ENCODE data around the gene ERGIC1. TPM values are rescaled to one million over a fixed set of nuclear protein-coding genes. Genes with fewer than 3 reads are reported as not detected.
A peak's percentile ranks its signal among the peaks of the same experiment; 100 is the strongest.
"Not testable (repeated sequence)": the region's sequence is repeated elsewhere in the genome, so short reads cannot be mapped to it uniquely, and the experiment has no call there.

ERGIC1 gene
- polyA plus RNA-seq, 1 donor = 89.6 TPM

DNA sequence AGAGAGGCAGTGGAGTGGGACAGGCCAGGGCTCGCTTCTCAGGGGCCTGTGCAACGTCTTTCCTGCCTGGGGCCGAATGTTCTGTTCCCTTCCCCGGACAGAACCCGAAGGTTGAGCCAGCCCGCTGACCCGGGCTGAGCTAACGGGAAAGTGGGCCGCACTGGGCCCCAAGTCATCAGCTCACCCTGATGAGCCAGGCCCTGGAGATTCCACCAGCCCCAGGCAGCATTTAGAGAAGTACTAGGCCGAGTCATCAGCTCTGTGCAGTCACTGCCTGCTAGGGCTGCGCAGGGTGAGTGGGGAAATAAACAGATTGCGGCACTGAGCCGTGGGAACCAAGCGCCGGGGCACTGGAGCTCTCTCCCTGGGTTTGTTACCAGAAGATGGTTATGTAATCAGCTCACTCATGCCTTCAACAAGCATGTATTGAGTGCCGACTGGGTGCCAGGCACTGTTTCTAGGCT lies 33.9 kb upstream of the ERGIC1 start:
- DNase-seq = no peak

GRCh38 chr5:172801179-172801671 lies 32.8 kb upstream of the ERGIC1 start:
- no peak for DNase-seq

DNA sequence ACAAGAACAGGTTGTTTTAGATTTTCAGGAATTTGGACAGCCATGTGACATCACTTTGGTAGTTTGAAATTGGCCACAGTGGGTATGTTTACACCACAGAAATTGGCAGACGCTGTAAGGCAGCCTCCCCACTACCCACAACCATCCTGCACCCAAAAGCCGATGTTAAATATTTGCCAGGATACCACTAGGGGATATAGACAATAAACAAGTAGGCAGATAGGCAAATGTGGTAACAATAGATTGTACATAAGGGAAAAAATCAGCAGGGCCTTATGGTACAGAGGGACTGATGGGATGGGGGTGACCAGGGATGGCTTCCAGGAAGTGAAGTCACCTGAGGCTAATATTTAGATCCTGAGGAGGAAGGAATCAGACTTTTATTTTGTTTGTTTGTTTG lies 31.9 kb upstream of the ERGIC1 start:
- no peak for DNase-seq

GRCh38 chr5:172802567-172803176 lies 31.4 kb upstream of the ERGIC1 start:
- no peak for DNase-seq

DNA sequence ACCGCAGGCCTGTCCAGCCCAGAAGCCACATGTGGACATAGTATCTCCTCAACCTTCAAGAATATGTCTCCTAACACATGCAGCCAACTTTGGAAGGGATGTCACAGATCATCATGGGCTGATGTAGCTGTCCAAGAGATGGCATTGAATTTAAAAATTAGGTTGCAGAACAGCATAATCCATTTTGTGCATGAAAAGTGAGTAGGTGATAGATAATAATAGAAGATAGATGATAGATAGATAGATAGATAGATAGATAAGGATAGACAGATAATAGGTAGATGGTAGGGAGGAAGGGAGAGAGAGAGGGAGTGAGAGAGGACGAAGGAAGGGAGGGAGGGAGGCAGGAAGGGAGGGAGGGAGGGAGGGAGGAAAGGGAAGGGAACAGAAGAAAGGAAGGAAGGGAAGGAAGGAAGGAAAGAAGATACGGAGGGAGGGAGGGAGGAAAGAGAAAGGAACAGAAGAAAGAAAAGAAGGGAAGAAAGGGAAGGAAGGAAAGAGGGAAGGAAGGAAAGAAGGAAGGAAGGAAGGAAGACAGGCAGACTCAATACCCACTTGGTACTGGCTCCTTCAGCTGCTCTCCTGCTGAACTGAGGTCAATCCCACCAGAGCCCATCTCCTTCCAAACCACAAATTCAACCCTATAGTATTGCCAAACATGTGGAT lies 28.9 kb upstream of the ERGIC1 start:
- DNase-seq = no peak

GRCh38 chr5:172805736-172806255 lies 28.3 kb upstream of the ERGIC1 start:
- DNase-seq = no peak

- DNase-seq = peak; percentile 79
Observed at GRCh38 chr5:172806897-172807672, 27.0 kb upstream of the ERGIC1 start.

- no peak for DNase-seq
Observed at GRCh38 chr5:172807766-172808311, 26.2 kb upstream of the ERGIC1 start.

DNA sequence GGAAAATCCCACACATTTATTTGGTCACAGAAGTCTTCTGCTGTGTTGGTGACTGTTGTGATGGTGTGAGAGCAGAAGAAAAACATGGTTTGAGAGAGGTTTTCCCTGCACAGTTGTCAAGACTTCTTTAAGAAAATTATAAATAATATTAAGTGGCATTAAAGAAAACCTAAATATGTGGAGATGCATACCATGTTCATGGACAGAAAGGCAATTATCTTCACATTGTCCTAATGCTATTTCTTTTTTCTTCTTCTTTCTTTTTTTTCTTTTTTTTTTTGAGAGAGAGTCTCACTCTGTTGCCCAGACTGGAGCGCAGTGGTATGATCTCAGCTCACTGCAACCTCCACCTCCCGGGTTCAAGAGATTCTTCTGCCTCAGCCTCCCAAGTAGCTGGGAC lies 24.3 kb upstream of the ERGIC1 start:
- DNase-seq = no peak

DNA sequence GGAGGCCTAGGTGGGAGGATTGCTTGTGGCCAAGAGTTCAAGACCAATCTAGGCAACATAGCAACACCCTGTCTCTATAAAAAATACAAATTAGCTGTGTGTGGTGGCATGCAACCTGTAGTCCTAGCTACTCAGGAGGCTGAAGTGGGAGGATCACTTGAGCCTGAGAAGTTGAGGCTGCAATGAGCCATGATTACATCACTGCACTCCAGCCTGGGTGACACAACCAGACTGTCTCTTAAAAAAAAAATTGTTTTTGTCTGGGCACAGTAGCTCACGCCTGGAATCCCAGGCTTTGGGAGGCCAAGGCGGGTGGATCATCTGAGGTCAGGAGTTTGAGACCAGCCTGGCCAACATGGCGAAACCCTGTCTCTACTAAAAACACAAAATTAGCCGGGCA lies 23.1 kb upstream of the ERGIC1 start:
- DNase-seq = not testable (repeated sequence)

DNA sequence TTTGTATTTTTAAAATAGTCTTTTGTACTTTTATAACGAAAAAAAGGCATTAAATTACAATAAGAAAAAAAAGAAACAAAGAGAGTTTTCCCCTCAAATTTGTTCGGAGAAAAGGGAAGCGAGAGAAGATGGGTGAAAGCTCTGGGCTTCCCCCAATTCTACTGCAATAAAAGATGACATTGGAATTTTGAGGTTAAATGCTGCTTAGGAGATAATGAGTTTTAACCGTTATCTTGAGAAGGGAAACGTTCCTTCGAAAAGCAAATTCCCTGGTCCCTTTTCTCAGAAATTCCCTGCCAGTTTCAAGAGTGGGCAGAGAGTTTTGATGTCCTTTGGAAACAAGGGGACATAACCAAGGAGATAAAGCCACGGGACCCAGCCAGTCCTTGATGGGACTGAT lies 18.4 kb upstream of the ERGIC1 start:
- DNase-seq = no peak

DNA sequence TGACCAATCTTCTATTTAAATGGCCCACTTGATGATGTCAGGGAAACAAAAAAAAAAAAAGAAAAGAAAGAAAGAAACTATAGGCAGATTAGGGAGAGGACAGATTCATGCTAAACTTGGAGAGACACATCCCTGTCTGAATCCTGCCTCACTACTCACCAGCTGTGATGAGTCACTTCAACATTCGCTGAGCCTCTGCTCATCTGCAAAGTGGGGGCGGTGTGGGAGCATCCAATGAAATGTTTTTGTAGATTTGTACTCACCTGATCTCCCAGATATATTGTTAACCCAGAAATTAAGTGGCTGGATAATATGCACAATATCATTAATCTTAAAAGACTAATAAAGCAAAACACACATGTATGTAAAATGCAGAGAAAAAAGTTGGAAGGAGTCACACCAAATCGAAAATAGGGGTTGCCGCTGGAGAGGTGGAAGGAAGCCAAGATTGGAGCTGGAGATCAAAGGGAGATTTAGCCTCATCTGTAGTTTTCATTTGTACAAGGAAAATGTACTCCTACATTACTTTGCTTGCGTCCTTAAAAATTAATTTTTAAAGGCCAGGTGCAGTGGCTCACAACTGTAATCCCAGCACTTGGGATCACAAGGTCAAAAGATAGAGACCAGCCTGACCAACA lies 17.0 kb upstream of the ERGIC1 start:
- DNase-seq = no peak

GRCh38 chr5:172817664-172818063 lies 16.4 kb upstream of the ERGIC1 start:
- no peak for DNase-seq

- DNase-seq = no peak
Observed at GRCh38 chr5:172818081-172818480, 16.0 kb upstream of the ERGIC1 start.

- DNase-seq = no peak
Observed at GRCh38 chr5:172819569-172819968, 14.5 kb upstream of the ERGIC1 start.

DNA sequence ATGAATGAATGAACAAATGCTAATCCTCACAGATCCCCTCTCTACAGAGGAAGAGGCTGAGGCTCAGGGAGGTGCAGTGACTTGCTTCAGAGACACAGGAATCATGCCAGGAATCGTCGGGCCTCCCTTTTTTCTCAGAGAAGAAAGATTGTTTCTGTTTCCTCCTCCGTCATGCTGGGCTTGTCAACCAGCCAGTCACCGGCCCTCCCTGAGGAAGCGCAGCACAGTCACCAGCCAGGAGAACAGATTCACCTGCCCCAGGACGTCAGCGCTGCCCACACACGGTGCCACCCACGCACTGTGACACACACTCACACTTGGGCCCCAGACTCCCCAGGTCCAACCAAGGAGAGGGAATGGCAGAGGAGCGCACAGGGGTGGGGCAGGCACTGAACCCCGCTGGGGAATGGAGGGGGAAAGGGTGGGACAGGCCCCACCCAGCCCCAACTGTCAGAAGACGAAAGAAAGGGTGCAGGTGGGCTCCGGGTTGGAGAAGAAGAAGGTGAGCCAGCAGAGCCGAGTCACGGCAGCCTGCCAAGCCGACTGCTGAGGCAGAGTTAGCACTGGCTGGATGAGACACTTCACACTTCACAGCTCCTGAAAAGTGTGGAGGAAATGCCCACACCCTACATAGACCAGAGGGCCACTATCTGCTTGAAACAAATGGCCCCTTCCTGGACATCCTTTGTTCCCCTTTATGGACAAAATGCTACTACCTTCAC lies 13.8 kb upstream of the ERGIC1 start:
- no peak for DNase-seq

DNA sequence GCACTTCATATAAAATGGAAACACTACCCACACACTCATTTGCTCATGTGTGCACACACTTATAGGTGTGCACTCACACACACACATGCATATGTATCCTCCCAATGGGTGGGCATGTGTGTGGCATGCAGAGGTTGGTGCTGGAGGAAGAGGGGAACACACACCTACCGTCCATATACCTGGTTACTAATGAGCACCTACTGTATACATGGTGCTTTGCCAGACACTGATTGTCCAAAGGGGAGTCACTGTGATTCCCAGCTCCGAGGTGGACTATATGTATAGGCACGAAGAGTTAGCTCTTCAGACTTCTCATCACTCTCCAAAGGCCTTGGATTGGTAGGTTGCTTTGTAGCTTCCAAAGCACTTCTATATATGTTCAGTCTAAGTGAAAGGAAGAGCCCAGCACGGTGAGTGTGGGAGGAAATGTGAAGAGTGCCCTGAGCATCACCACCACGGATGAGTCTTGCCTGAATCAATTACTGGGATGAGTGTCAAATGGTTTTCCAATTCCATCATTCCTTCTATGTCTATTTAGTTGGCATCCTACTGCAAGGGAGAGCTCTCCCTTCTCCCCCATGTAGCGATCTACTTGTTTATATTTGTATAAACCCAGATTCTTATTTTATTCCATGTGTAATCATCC lies 12.6 kb upstream of the ERGIC1 start:
- DNase-seq = no peak

DNA sequence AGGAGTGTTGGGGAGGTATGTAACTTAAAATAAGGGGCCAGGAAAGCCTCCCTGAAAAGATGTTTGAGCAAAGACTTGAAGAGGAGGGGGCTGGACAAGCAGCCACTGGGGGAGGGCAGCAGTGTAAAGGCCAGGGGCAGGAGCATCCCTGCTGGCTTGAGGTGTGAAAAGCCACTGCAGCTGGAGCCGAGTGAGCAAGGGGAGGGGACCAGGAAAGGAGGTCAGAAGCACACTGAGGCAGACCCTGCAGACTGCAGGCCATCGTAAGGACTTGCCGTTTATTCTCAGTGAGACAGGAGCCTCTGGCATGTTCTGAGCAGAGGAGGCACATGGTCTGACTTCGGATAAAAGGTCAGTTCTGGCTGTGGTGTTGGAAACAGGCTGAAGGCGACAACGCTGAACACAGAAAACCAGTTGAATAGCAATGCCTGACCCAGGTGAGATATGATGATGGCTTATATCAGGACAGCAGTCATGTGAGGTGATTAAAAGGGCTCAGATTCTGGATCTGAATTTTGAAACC lies 10.2 kb upstream of the ERGIC1 start:
- DNase-seq = no peak

DNA sequence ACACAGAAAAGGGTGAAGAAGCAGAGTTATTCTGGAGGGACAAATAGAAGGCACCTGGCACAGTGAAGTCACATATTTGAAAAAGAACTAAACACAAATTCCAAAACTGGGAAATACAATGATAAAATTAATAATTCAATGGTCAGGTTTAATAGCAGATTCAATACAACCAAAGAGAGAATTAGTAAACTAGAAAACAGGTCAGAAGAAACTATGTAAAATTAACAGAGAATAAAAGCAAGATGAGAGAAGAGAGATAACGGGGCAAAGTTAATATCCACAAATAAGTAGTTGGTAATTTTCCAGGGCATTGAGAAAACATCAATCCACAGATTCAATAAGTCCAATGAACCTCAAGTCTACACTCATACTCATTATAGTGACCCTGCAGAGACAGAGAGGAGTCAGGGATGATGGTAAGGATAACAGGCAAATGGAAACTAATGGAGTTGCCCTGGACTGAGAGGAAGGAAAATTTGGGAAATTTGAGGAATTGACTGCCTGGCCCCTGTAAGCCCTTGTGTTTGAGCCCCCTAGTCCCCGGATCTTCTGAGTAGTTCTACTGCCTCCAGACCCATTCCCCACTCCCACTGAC lies 8.3 kb upstream of the ERGIC1 start:
- DNase-seq = no peak

GRCh38 chr5:172827841-172828240 lies 6.2 kb upstream of the ERGIC1 start:
- no peak for DNase-seq
